ENCODE data around the gene MYRFL.
"Not testable (repeated sequence)": the region's sequence is repeated elsewhere in the genome, so short reads cannot be mapped to it uniquely, and the experiment has no call there.

MYRFL gene

GRCh38 chr12:69994086-69994485 is 169.1 kb downstream of the MYRFL start:
- not testable (repeated sequence) for DNase-seq

GRCh38 chr12:69994724-69995173 is 169.7 kb downstream of the MYRFL start:
- no peak for DNase-seq

- no peak for DNase-seq
Measured at GRCh38 chr12:69996241-69996640, 171.2 kb downstream of the MYRFL start.

- DNase-seq = no peak
Measured at GRCh38 chr12:69996722-69997121, 171.7 kb downstream of the MYRFL start.

- no peak for DNase-seq
Measured at GRCh38 chr12:69998011-69998410, 173.0 kb downstream of the MYRFL start.

- no peak for DNase-seq
Measured at GRCh38 chr12:69998922-69999321, 173.9 kb downstream of the MYRFL start.

GRCh38 chr12:69999561-69999960 is 174.5 kb downstream of the MYRFL start:
- DNase-seq = no peak

GRCh38 chr12:70002097-70002911 is 177.3 kb downstream of the MYRFL start:
- no peak for DNase-seq

GRCh38 chr12:70002912-70003255 is 177.9 kb downstream of the MYRFL start:
- DNase-seq = no peak

GRCh38 chr12:70005864-70006618 is 181.0 kb downstream of the MYRFL start:
- no peak for DNase-seq

GRCh38 chr12:70006619-70006973 is 181.6 kb downstream of the MYRFL start:
- DNase-seq = no peak

- no peak for DNase-seq
Measured at GRCh38 chr12:70007687-70008086, 182.7 kb downstream of the MYRFL start.

Data from NCI-H82 (cell line).